Astrocyte (in vitro differentiated cells and primary cell): ENCODE results near the gene ATG13. TPM values are rescaled to one million over a fixed set of nuclear protein-coding genes. Genes with fewer than 3 reads are reported as not detected.
"Not testable (repeated sequence)": the region's sequence is repeated elsewhere in the genome, so short reads cannot be mapped to it uniquely, and the experiment has no call there.

Experiments used
- DNase-seq: peaks from one replicate; pipeline ENCODE4 v3.0.0-alpha.2; 2010; ENCODE audit warnings: low read depth
- FAIRE-seq: peaks from 2 replicates; lab custom pipeline; 2011; peaks lifted over from hg19 to GRCh38; lab: Jason Lieb, UNC
- H2AFZ ChIP-seq: 2 replicates; pipeline ENCODE4 v1.6.0; 2012; ENCODE audit warnings: low read depth, low read length, inconsistent platforms
- H3K27ac ChIP-seq: 2 replicates; pipeline ENCODE4 v1.5.1; 2011; ENCODE audit warnings: low read depth, low read length, inconsistent platforms
- H3K27me3 ChIP-seq: 2 replicates; pipeline ENCODE4 v1.6.0; 2011; ENCODE audit warnings: low read length, inconsistent platforms; ENCODE audit not compliant: insufficient read depth
- H3K36me3 ChIP-seq: 2 replicates; pipeline ENCODE4 v1.5.1; 2011; ENCODE audit warnings: low read length, inconsistent platforms; ENCODE audit not compliant: insufficient read depth
- H3K4me1 ChIP-seq: 2 replicates; pipeline ENCODE4 v1.5.1; 2011; ENCODE audit warnings: low read length, inconsistent platforms; ENCODE audit not compliant: insufficient read depth
- H3K4me2 ChIP-seq: 2 replicates; pipeline ENCODE4 v1.6.0; 2012; ENCODE audit warnings: low read length, inconsistent platforms
- H3K4me3 ChIP-seq: 2 replicates; pipeline ENCODE4 v1.5.1; 2011; ENCODE audit warnings: low read depth, mild to moderate bottlenecking, low read length, inconsistent platforms; ENCODE audit not compliant: insufficient read depth
- H3K79me2 ChIP-seq: 2 replicates; pipeline ENCODE4 v1.6.0; 2012; ENCODE audit warnings: mild to moderate bottlenecking, low read length, inconsistent platforms; ENCODE audit not compliant: insufficient read depth
- H3K9ac ChIP-seq: 2 replicates; pipeline ENCODE4 v1.6.0; 2012; ENCODE audit warnings: mild to moderate bottlenecking, low read length, inconsistent platforms
- H3K9me3 ChIP-seq: 2 replicates; pipeline ENCODE4 v1.5.1; 2012; ENCODE audit warnings: low read depth, mild to moderate bottlenecking, low read length, inconsistent platforms; ENCODE audit not compliant: insufficient read depth
- H4K20me1 ChIP-seq: 2 replicates; pipeline ENCODE4 v1.6.0; 2012; ENCODE audit warnings: low read length, inconsistent platforms; ENCODE audit not compliant: insufficient read depth
- H3K27ac Mint-ChIP-seq: one replicate; pipeline ENCODE4 v1.8.0; 2021; ENCODE audit warnings: mild to moderate bottlenecking, mixed read lengths; ENCODE audit not compliant: unreplicated experiment
- H3K27me3 Mint-ChIP-seq: one replicate; pipeline ENCODE4 v1.8.0; 2021; ENCODE audit warnings: low read depth, mixed read lengths; ENCODE audit not compliant: unreplicated experiment
- H3K36me3 Mint-ChIP-seq: one replicate; pipeline ENCODE4 v1.8.0; 2021; ENCODE audit warnings: low read depth, mixed read lengths; ENCODE audit not compliant: unreplicated experiment
- H3K4me1 Mint-ChIP-seq: one replicate; pipeline ENCODE4 v1.8.0; 2021; ENCODE audit warnings: low read depth, mixed read lengths; ENCODE audit not compliant: unreplicated experiment
- H3K4me3 Mint-ChIP-seq: one replicate; pipeline ENCODE4 v1.8.0; 2021; ENCODE audit warnings: mild to moderate bottlenecking, moderate library complexity, mixed read lengths; ENCODE audit not compliant: unreplicated experiment
- H3K9me3 Mint-ChIP-seq: one replicate; pipeline ENCODE4 v1.8.0; 2021; ENCODE audit warnings: mild to moderate bottlenecking, mixed read lengths; ENCODE audit not compliant: unreplicated experiment
- EZH2 ChIP-seq: IDR thresholded peaks from 2 replicates; pipeline ENCODE4 v1.6.1; 2012; ENCODE audit warnings: mild to moderate bottlenecking, low read length, inconsistent platforms; ENCODE audit not compliant: insufficient read depth
- total RNA-seq: library from RNA; stranded (reverse); gene quantifications from 2 replicates; pipeline ENCODE4 v1.2.1, GENCODE V29; 2021
- TF ChIP-seq, protein P1 (sequence below): IDR thresholded peaks from 2 replicates; pipeline ENCODE4 v1.5.1; 2011; ENCODE audit warnings: low read depth, mild to moderate bottlenecking, inconsistent platforms, low read length, moderate library complexity; ENCODE audit not compliant: insufficient read depth

ATG13 gene
- total RNA-seq, 1 donor from 2014 or later = 116 TPM

DNA sequence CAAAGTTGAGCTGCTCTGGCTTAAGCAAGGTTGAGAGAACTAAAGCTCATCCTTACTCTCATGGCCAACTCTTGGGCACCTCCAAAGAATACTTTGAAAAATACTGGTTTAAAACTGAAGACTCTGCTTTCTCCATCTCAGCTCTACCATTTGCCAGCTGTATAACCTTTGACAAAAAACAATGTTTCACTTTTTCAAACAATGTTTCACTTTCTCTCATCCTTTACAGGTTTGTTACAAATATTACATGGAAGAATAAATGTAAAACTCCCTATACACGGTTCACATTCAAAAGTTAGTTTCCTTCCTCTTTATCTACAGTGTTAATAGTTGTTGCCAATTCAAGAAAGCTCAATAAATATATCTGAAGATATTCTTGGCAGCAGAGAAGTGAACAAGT lies 42.7 kb upstream of the ATG13 start:
- H3K27ac ChIP-seq = no peak overlapping the region
- H3K4me1 ChIP-seq = no peaks in the 10 kb centered on the region
- no peaks in the 10 kb centered on the region for H3K27me3 ChIP-seq
- Mint-ChIP-seq H3K27ac (no peak overlapping the region), H3K36me3 (peaks cover 4% of the 10 kb centered on the region), H3K4me3 (no peak overlapping the region), H3K27me3 (no peaks in the 10 kb centered on the region), H3K9me3 (no peaks in the 10 kb centered on the region), H3K4me1 (peaks cover 5% of the 10 kb centered on the region)
- no peak overlapping the region for H3K4me3 ChIP-seq
- no peak overlapping the region for H3K9ac ChIP-seq
- no peak overlapping the region for H2AFZ ChIP-seq
- no peak for FAIRE-seq
- H3K9me3 ChIP-seq = no peaks in the 10 kb centered on the region
- TF ChIP-seq, protein P1, sequence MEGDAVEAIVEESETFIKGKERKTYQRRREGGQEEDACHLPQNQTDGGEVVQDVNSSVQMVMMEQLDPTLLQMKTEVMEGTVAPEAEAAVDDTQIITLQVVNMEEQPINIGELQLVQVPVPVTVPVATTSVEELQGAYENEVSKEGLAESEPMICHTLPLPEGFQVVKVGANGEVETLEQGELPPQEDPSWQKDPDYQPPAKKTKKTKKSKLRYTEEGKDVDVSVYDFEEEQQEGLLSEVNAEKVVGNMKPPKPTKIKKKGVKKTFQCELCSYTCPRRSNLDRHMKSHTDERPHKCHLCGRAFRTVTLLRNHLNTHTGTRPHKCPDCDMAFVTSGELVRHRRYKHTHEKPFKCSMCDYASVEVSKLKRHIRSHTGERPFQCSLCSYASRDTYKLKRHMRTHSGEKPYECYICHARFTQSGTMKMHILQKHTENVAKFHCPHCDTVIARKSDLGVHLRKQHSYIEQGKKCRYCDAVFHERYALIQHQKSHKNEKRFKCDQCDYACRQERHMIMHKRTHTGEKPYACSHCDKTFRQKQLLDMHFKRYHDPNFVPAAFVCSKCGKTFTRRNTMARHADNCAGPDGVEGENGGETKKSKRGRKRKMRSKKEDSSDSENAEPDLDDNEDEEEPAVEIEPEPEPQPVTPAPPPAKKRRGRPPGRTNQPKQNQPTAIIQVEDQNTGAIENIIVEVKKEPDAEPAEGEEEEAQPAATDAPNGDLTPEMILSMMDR = no peak
- TF ChIP-seq EZH2 = no peak
- H3K36me3 ChIP-seq = no peaks in the 10 kb centered on the region
- peaks cover 73% of the 10 kb centered on the region for H4K20me1 ChIP-seq
- no peak overlapping the region for H3K4me2 ChIP-seq
- DNase-seq = no peak
- H3K79me2 ChIP-seq = peaks cover 73% of the 10 kb centered on the region

DNA sequence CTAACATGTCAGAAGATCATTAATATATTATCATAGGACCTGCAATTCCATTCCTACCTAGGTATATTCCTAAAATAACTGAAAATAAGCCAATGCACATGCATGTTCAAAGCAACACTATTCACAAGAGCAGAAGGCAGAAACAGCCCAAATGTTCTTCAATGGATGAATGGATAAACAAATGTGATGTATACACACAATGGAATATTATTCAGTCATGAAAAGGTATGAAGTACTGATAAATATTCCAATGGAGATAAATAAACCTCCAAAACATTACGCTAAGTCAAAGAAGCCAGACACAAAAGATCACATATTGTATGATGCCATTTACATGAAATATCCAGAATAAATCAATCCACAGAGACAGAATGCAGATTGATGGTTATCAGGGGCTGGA lies 40.3 kb upstream of the ATG13 start:
- H3K4me3 Mint-ChIP-seq = no peak overlapping the region
- TF ChIP-seq, protein P1 = no peak
- no peak for TF ChIP-seq EZH2
- peaks cover 74% of the 10 kb centered on the region for H4K20me1 ChIP-seq
- H3K36me3 Mint-ChIP-seq = peaks cover 4% of the 10 kb centered on the region
- no peak for FAIRE-seq
- H3K27ac Mint-ChIP-seq = no peak overlapping the region
- no peaks in the 10 kb centered on the region for H3K27me3 Mint-ChIP-seq
- DNase-seq = no peak
- H3K9me3 Mint-ChIP-seq = no peaks in the 10 kb centered on the region
- H3K4me1 Mint-ChIP-seq = peaks cover 1% of the 10 kb centered on the region
- no peak overlapping the region for H2AFZ ChIP-seq
- H3K9ac ChIP-seq = no peak overlapping the region
- no peak overlapping the region for H3K4me2 ChIP-seq
- H3K27ac ChIP-seq = no peak overlapping the region
- peaks cover 77% of the 10 kb centered on the region for H3K79me2 ChIP-seq
- H3K36me3 ChIP-seq = no peaks in the 10 kb centered on the region
- no peaks in the 10 kb centered on the region for H3K4me1 ChIP-seq
- H3K4me3 ChIP-seq = no peak overlapping the region
- no peaks in the 10 kb centered on the region for H3K9me3 ChIP-seq
- H3K27me3 ChIP-seq = no peaks in the 10 kb centered on the region

GRCh38 chr11:46582588-46582987 lies 34.8 kb upstream of the ATG13 start:
- no peaks in the 10 kb centered on the region for H3K4me1 ChIP-seq
- TF ChIP-seq, protein P1 = no peak
- no peak for TF ChIP-seq EZH2
- no peaks in the 10 kb centered on the region for H3K36me3 Mint-ChIP-seq
- no peaks in the 10 kb centered on the region for H3K27me3 Mint-ChIP-seq
- H3K79me2 ChIP-seq = peaks cover 75% of the 10 kb centered on the region
- DNase-seq (no peak), FAIRE-seq (no peak)
- H3K9me3 ChIP-seq = no peaks in the 10 kb centered on the region
- H3K27me3 ChIP-seq = no peaks in the 10 kb centered on the region
- H3K4me3 Mint-ChIP-seq = no peak overlapping the region
- H3K9ac ChIP-seq = no peak overlapping the region
- peaks cover 2% of the 10 kb centered on the region for H3K9me3 Mint-ChIP-seq
- no peak overlapping the region for H2AFZ ChIP-seq
- peaks cover 1% of the 10 kb centered on the region for H3K4me1 Mint-ChIP-seq
- no peak overlapping the region for H3K4me3 ChIP-seq
- no peak overlapping the region for H3K27ac ChIP-seq
- H3K4me2 ChIP-seq = no peak overlapping the region
- peaks cover 49% of the 10 kb centered on the region for H4K20me1 ChIP-seq
- H3K27ac Mint-ChIP-seq = no peak overlapping the region
- H3K36me3 ChIP-seq = no peaks in the 10 kb centered on the region

DNA sequence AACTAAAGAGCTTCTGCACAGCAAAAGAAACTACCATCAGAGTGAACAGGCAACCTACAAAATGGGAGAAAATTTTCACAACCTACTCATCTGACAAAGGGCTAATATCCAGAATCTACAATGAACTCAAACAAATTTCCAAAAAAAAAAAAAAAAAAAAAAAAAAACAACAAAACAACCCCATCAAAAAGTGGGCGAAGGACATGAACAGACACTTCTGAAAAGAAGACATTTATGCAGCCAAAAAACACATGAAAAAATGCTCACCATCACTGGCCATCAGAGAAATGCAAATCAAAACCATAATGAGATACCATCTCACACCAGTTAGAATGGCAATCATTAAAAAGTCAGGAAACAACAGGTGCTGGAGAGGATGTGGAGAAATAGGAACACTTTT lies 33.8 kb upstream of the ATG13 start:
- not testable (repeated sequence) for H3K36me3 ChIP-seq, H3K9ac ChIP-seq, H2AFZ ChIP-seq, H3K4me3 ChIP-seq, H3K36me3 Mint-ChIP-seq, H3K9me3 ChIP-seq, FAIRE-seq, H3K4me1 ChIP-seq, H3K4me3 Mint-ChIP-seq, H3K9me3 Mint-ChIP-seq, H3K27ac Mint-ChIP-seq, H3K27me3 ChIP-seq, H3K27me3 Mint-ChIP-seq, H3K4me2 ChIP-seq, DNase-seq, H3K4me1 Mint-ChIP-seq, H3K27ac ChIP-seq
- Histone ChIP-seq H3K79me2 (peaks cover 75% of the 10 kb centered on the region), H4K20me1 (peaks cover 50% of the 10 kb centered on the region)
